AG04450 (cell line): ENCODE data around the gene ATP5IF1. TPM values are rescaled to one million over a fixed set of nuclear protein-coding genes. Genes with fewer than 3 reads are reported as not detected.

Experiments
- CTCF ChIA-PET: fragments of 300-600, 350-600 bp; formaldehyde crosslinking; extraction: SDS; loops from one replicate; lab custom pipeline; 2022; ENCODE audit warnings: antibody characterized with exemption, inconsistent platforms; lab: Charles Lee
- POLR2A ChIA-PET: fragments of 350-600 bp; formaldehyde crosslinking; extraction: SDS; loops from one replicate; lab custom pipeline; 2021; ENCODE audit warnings: antibody characterized with exemption, inconsistent platforms; lab: Yijun Ruan, JAX
- DNase-seq: peaks from one replicate; pipeline ENCODE4 v3.0.0-alpha.2; 2011; ENCODE audit warnings: low read depth, low spot score
- H3K27ac ChIP-seq: one replicate; pipeline ENCODE4 v1.5.1; 2012; ENCODE audit warnings: low read depth, low read length, control low read depth
- H3K27me3 ChIP-seq: one replicate; pipeline ENCODE4 v1.6.0; 2012; ENCODE audit warnings: low read length; ENCODE audit not compliant: control insufficient read depth, insufficient read depth
- H3K4me3 ChIP-seq: 2 replicates; pipeline ENCODE4 v1.5.1; 2011; ENCODE audit warnings: mild to moderate bottlenecking, low read depth, low read length, control low read depth
- H3K9me3 ChIP-seq: 2 replicates; pipeline ENCODE4 v1.5.1; 2012; ENCODE audit warnings: low read length; ENCODE audit not compliant: control insufficient read depth, insufficient read depth
- polyA plus RNA-seq: library from polyadenylated mRNA; depleted of rRNA; stranded (reverse); fragments of >200 nt; gene quantifications from 2 replicates; pipeline ENCODE4 v1.2.3, GENCODE V29; 2011
- TF ChIP-seq, protein P1 (sequence below): IDR thresholded peaks from 2 replicates; pipeline ENCODE4 v1.5.1; 2011; ENCODE audit warnings: low read depth, low read length, control low read depth, inconsistent platforms

The ATP5IF1 gene
- polyA plus RNA-seq, 1 experiment: 189 TPM

DNA sequence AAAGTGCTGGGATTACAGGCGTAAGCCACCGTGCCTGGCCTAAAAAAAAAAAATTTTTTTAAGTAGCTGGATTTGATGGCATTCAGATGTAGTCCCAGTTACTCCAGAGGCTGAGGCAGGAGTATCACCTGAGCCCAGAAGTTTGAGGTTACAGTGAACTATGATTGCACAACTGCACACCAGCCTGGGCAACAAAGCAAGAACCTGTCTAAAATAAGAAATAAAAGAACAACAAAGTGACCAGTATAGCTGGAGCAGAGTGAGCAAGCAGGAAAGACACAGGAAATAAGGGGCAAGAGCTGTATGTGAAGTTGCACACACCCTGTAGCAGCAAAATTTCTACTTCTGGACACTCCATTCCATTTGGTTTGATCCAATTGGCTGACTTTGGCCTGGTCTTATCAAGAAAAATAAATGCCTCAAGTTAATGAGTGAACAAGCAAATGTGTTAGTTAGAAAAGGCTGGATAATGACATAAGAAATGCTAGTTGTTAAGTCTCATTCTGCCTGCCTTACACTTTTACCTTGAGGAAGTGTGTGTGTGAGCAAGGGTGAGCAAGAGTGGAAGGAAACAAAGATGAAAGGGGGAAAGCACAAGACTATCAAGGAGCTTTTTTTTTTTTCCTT lies 7.9 kb downstream of the ATP5IF1 start:
- Histone ChIP-seq H3K4me3 (no peak overlapping the region), H3K9me3 (no peaks in the 10 kb centered on the region), H3K27me3 (no peaks in the 10 kb centered on the region), H3K27ac (no peak overlapping the region)
- no peak for DNase-seq
- TF ChIP-seq, protein P1, sequence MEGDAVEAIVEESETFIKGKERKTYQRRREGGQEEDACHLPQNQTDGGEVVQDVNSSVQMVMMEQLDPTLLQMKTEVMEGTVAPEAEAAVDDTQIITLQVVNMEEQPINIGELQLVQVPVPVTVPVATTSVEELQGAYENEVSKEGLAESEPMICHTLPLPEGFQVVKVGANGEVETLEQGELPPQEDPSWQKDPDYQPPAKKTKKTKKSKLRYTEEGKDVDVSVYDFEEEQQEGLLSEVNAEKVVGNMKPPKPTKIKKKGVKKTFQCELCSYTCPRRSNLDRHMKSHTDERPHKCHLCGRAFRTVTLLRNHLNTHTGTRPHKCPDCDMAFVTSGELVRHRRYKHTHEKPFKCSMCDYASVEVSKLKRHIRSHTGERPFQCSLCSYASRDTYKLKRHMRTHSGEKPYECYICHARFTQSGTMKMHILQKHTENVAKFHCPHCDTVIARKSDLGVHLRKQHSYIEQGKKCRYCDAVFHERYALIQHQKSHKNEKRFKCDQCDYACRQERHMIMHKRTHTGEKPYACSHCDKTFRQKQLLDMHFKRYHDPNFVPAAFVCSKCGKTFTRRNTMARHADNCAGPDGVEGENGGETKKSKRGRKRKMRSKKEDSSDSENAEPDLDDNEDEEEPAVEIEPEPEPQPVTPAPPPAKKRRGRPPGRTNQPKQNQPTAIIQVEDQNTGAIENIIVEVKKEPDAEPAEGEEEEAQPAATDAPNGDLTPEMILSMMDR: no peak
- ChIA-PET POLR2A (no interaction called here), CTCF (interaction anchor here (0.6 kb wide), 1 partner anchor 224 kb away, joined by 4 read pairs; no protein-coding TSS in a partner anchor)

DNA sequence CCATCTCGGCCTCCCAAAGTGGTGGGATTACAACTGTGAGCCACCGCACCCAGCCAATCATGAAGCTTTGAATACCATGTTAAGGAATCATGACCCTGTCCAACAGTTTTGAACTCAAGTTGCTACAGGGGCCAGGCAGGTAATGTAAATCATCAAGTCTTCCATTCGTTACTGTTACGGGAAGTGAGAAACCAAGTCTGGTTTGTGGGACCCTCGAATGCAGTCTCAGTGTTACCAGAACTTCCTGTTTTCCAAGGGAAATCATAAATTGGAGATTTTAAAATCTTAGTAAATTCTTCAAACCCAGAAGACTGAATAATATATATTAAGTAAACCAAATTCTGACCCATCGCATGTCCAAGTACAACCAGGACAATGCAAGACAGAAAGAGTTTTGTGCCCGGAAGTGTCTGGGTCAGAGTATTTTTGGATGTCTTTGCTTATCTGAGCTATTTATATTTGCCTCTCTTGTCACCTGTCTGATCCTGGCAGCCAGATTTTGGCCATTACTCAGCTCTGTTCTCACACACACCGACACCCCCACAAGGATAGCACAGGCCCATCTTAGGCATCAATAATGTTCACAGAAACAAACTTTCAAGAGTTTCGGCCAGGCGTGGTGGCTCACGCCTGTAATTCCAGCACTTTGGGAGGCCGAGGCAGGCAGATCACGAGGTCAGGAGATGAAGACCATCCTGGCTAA lies 8.8 kb downstream of the ATP5IF1 start:
- no peak for DNase-seq
- H3K4me3 ChIP-seq: no peak overlapping the region
- H3K27ac ChIP-seq: no peak overlapping the region
- ChIA-PET POLR2A (no interaction called here), CTCF (no interaction called here)
- H3K9me3 ChIP-seq: no peaks in the 10 kb centered on the region
- TF ChIP-seq, protein P1: no peak
- H3K27me3 ChIP-seq: no peaks in the 10 kb centered on the region

DNA sequence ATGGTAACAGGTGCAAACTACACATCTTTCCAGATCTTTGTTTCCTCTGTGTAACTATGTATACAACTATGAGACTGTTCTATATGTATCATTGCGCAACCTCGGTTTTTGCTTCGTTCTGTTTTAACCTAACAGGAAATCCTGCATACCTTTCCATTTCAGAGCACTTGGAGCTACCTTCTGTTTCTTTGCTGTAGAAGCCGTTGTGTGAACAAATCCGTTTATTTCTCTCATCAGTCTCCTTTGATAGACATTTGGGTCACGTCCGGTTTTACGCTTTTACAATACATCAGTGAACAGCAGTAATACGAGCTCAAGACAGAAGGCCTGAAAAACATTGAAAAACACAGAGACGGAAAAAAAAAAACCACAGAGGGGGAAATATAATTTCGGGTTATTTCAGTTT lies 10.5 kb downstream of the ATP5IF1 start:
- Histone ChIP-seq H3K27me3 (no peaks in the 10 kb centered on the region), H3K4me3 (peak overlapping the region; percentile 58), H3K9me3 (no peaks in the 10 kb centered on the region), H3K27ac (no peak overlapping the region)
- TF ChIP-seq, protein P1: no peak
- DNase-seq: no peak
- POLR2A ChIA-PET: interaction anchor here (1.1 to 1.4 kb wide), 2 partner anchors 11 to 82 kb away, joined by 5 to 12 read pairs; partner anchors contain the start of genes ATP5IF1 and MED18
- CTCF ChIA-PET: interaction anchor here (0.5 to 0.6 kb wide), 2 partner anchors 12 to 186 kb away, joined by 3 to 5 read pairs; no protein-coding TSS in a partner anchor

DNA sequence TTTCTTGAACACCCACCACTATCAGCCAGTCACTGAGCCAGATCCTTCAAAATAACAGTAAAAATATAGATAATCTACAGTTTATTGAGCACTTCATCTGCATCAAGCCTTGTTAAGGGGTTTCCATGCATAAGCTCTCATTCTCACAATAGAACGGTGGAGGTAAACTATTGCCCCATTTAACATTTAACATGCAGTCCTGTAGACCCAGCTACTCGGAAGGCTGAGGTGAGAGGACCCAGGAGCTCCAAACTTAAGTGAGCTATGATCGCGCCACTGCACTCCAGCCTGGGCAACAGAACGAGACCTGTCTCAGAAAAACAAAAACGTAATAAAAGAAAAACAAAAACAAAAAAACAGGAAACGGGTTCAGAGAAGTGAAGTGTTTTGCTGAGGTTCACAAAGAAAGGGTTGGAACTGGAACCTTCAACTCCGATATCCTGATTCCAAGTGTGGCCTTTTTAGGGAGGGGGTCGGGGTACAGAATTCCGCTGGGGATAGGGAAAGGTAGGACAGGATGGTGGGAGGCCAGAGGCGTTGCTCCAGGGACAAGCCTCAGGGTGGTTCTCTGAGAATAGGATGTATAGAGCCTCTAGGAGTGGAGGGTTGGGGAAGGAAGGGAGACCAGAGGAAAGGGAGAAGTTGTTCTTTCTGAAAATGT lies 11.8 kb downstream of the ATP5IF1 start:
- ChIA-PET POLR2A (interaction anchor here (0.7 to 4.7 kb wide), 6 partner anchors 13 to 265 kb away, joined by 3 to 46 read pairs (median 10); partner anchors contain the start of genes ATP5IF1, MED18, PHACTR4 and SESN2), CTCF (interaction anchor here (0.5 to 4.6 kb wide), 34 partner anchors 9 to 355 kb away, joined by 3 to 69 read pairs (median 5); partner anchors contain the start of genes ATP5IF1, MED18 and SESN2)
- H3K27ac ChIP-seq: peak overlapping the region; percentile 55

More for the DNA sequence above, 11.8 kb downstream of the ATP5IF1 start:
- no peak for DNase-seq
- Histone ChIP-seq H3K9me3 (no peaks in the 10 kb centered on the region), H3K4me3 (peak overlapping the region; percentile 3), H3K27me3 (no peaks in the 10 kb centered on the region)
- TF ChIP-seq, protein P1: no peak
